GM12878 (cell line): ENCODE measurements around the gene STARD10.

Experiments used
- EP300 ChIP-seq, 2 experiments: fragments of 150-350 bp in 1 of 2; IDR thresholded peaks; 2 replicates each; pipeline ENCODE4 v1.6.1; 2011 to 2012; ENCODE audit warnings: low read depth in 2 of 2, low read length in 2 of 2, borderline replicate concordance in 1 of 2, improper control_type of control experiment in 1 of 2, inconsistent platforms in 1 of 2; ENCODE audit not compliant: control insufficient read depth in 1 of 2
- EZH2 ChIP-seq: IDR thresholded peaks from 2 replicates; pipeline ENCODE4 v1.6.1; 2012; ENCODE audit warnings: low read depth, mild to moderate bottlenecking, control low read depth, inconsistent platforms, low read length, borderline replicate concordance; ENCODE audit not compliant: control insufficient read depth
- IRF4 ChIP-seq: IDR thresholded peaks from 2 replicates; pipeline ENCODE4 v1.6.1; 2011; ENCODE audit warnings: low read depth, low read length
- MYC ChIP-seq: IDR thresholded peaks from 2 replicates; pipeline ENCODE4 v1.6.1; 2011; ENCODE audit warnings: mild to moderate bottlenecking, low read length, moderate library complexity, inconsistent platforms; ENCODE audit not compliant: insufficient read depth, insufficient replicate concordance, insufficient read length, severe bottlenecking
- POLR2A ChIP-seq: IDR thresholded peaks from 2 replicates; pipeline ENCODE4 v1.6.1; 2011; ENCODE audit warnings: low read depth, mild to moderate bottlenecking, low read length
- RELA ChIP-seq: fragments of 450-650 bp; IDR thresholded peaks from 2 replicates; pipeline ENCODE4 v1.8.0; 2014; ENCODE audit warnings: borderline replicate concordance; ENCODE audit not compliant: partially characterized antibody
- REST ChIP-seq: IDR thresholded peaks from 2 replicates; pipeline ENCODE4 v1.6.1; 2012; ENCODE audit warnings: mild to moderate bottlenecking, low read depth, low read length
- SUZ12 ChIP-seq: fragments of 200-600 bp; sonication (generic); IDR thresholded peaks from one replicate; pipeline ENCODE4 v1.6.1; 2018; ENCODE audit warnings: antibody characterized with exemption, mild to moderate bottlenecking; ENCODE audit not compliant: unreplicated experiment
- ZBTB33 ChIP-seq: fragments of 450-650 bp; IDR thresholded peaks from 2 replicates; pipeline ENCODE4 v1.6.1; 2017; ENCODE audit warnings: mild to moderate bottlenecking

GRCh38 chr11:72815110-72815618 is 21.3 kb upstream of the STARD10 start:
- TF ChIP-seq EZH2 (no peak), POLR2A (peak; percentile 11; the same call in 1 of the 2 replicates), IRF4 (no peak), EP300 (IDR thresholded peaks at IDR 0.05; ENCODE audit: borderline replicate concordance in 1 of 2, control insufficient read depth in 1 of 2, low read depth in 2 of 2, low read length in 2 of 2) (no peak), ZBTB33 (no peak), SUZ12 (no peak), MYC (no peak), REST (no peak), RELA (no peak)
